Measurements from ENCODE around the gene HLA-C.

DNA sequence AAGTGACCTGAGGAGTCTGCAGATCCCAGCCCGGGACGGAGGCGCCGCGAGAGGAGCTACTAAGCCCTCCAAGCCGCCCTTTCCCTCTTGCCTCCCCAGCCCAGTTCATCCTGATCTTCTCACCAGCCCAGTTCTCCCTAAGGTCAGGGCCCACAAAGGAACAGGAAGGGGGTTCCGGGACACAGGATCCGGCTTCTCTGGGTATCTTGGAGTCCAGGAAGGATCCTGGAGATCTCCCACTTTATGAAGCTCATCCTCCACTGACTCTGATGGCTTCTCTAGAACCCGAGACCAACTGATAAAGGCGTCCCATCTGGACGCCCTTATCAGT, 36.9 kb upstream of the HLA-C start:
- TF ChIP-seq CTCF (IDR thresholded peaks at IDR 0.05): no peak
- no peak for TF ChIP-seq POLR2A (IDR thresholded peaks at IDR 0.05)
- no peak for TF ChIP-seq POLR2AphosphoS5 (IDR thresholded peaks at IDR 0.05)
